ENCODE measurements around the gene PDE2A.

PDE2A gene

GRCh38 chr11:72704028-72704782 lies 30.0 kb upstream of the PDE2A start:
- no peak for DNase-seq

- DNase-seq, result no peak
These were observed 29.2 kb upstream of the PDE2A start for GRCh38 chr11:72703267-72704008.

- DNase-seq, result no peak
These were observed 28.5 kb upstream of the PDE2A start for GRCh38 chr11:72702577-72703241.

GRCh38 chr11:72702096-72702495 lies 27.9 kb upstream of the PDE2A start:
- no peak for DNase-seq

GRCh38 chr11:72701466-72701865 lies 27.2 kb upstream of the PDE2A start:
- DNase-seq, result no peak

- DNase-seq, result no peak
These were observed 25.9 kb upstream of the PDE2A start for GRCh38 chr11:72700146-72700545.

- no peak for DNase-seq
These were observed 23.6 kb upstream of the PDE2A start for GRCh38 chr11:72697814-72698213.

GRCh38 chr11:72696866-72697700 lies 22.9 kb upstream of the PDE2A start:
- DNase-seq, result no peak

- no peak for DNase-seq
These were observed 21.1 kb upstream of the PDE2A start for GRCh38 chr11:72695354-72695753.

GRCh38 chr11:72693271-72693968 lies 19.2 kb upstream of the PDE2A start:
- no peak for DNase-seq

- no peak for DNase-seq
These were observed 18.4 kb upstream of the PDE2A start for GRCh38 chr11:72692498-72693237.

GRCh38 chr11:72690166-72690565 lies 15.9 kb upstream of the PDE2A start:
- DNase-seq, result no peak

- DNase-seq, result no peak
These were observed 14.7 kb upstream of the PDE2A start for GRCh38 chr11:72688929-72689328.

- DNase-seq, result no peak
These were observed 14.3 kb upstream of the PDE2A start for GRCh38 chr11:72688486-72688885.

- no peak for DNase-seq
These were observed 13.1 kb upstream of the PDE2A start for GRCh38 chr11:72687326-72687725.

- no peak for DNase-seq
These were observed 12.5 kb upstream of the PDE2A start for GRCh38 chr11:72686639-72687220.

GRCh38 chr11:72685560-72686480 lies 11.6 kb upstream of the PDE2A start:
- DNase-seq, result no peak

GRCh38 chr11:72684236-72684912 lies 10.2 kb upstream of the PDE2A start:
- DNase-seq, result peak; percentile 24 to 75

- DNase-seq, result peak in 1 of 2 experiments; percentile 79
These were observed 9.6 kb upstream of the PDE2A start for GRCh38 chr11:72683782-72684200.

Data from NCI-H526 (cell line).